Left ventricle myocardium inferior (tissue), 1 donor: ENCODE data around the gene RAB43. TPM values are rescaled to one million over a fixed set of nuclear protein-coding genes. Genes with fewer than 3 reads are reported as not detected.

Source experiments
- DNase-seq: peaks from one replicate; pipeline ENCODE4 v3.0.0-alpha.2; 2020
- H3K27ac ChIP-seq: fragments of 200-600 bp; replicated peaks from 2 replicates; pipeline ENCODE4 v1.8.0; 2021
- H3K27me3 ChIP-seq: fragments of 200-600 bp; 2 replicates; pipeline ENCODE4 v1.8.0; 2021; ENCODE audit warnings: low read depth
- H3K36me3 ChIP-seq: fragments of 200-600 bp; 2 replicates; pipeline ENCODE4 v1.8.0; 2021
- H3K4me1 ChIP-seq: fragments of 200-600 bp; 2 replicates; pipeline ENCODE4 v1.8.0; 2021
- H3K4me3 ChIP-seq: fragments of 200-600 bp; 2 replicates; pipeline ENCODE4 v1.8.0; 2021; ENCODE audit warnings: mild to moderate bottlenecking, moderate library complexity
- H3K9me3 ChIP-seq: fragments of 200-600 bp; replicated peaks from 2 replicates; pipeline ENCODE4 v1.8.0; 2021
- CTCF ChIP-seq: fragments of 200-600 bp; IDR thresholded peaks from 2 replicates; pipeline ENCODE4 v1.8.0; 2021; ENCODE audit warnings: antibody characterized with exemption, mild to moderate bottlenecking, borderline replicate concordance
- intact Hi-C: fragments of 100-400 bp; cut with micrococcal nuclease; formaldehyde crosslinking; loops from one replicate; pipeline ENCODE4 v1.11.0; 2022
- total RNA-seq: library from RNA; stranded (reverse); fragmentation: NEBNext Ultra II Directional; extraction: Animal tissue kit (Norgen Biotek cat#: 25700); gene quantifications from one replicate; pipeline ENCODE4 v1.2.1, GENCODE V29; 2021
- donor health status: DM: no; HTN: yes; CAD: no; lungs with severe emphysema.

RAB43 gene
- total RNA-seq, 1 donor from 2014 or later: 3.3 TPM

- intact Hi-C loops: no loop called here
- TF ChIP-seq CTCF: no peak
- no peak for DNase-seq
Observed at GRCh38 chr3:129039271-129040038, 82.1 kb downstream of the RAB43 start.

DNA sequence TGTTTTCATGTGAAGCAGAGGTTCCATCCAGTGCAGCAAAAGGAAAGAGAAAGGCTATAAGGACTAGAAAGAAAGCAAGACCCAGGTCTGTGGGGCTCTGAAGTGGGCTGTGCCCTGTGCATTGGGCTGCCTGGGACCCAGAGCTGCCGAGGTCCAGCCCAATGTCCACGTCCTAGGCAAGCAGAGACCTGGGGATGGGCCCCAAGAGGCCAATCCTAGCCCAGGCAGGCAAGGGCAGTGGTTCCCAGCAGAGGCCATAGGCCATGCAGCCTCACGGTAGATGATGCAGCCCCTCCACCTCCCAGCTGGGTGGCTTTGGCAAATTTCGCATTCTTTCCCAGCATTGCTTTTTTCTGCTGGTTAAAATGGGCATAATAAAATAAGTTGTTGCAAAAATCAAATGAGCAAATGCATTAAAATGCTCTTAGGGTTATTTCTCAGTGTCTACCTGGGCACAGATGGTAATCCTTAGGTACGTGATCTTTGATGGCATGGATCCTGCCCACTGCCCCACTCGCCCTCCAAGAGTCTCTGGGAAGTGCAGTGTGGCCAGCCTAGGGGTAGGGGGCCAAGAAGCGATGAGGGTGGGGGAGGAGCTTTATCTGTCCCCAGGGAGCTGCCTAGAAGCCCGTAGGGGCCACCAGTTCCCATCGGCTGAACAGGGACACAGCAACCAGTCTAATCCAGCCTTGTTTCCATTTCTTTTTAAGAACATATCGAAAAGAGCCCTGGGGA is 83.3 kb downstream of the RAB43 start:
- no peak for DNase-seq
- no peak for TF ChIP-seq CTCF
- Histone ChIP-seq H3K9me3 (peaks cover 3% of the 10 kb centered on the region), H3K27ac (no peak overlapping the region), H3K27me3 (no peaks in the 10 kb centered on the region), H3K4me3 (no peak overlapping the region), H3K4me1 (peaks cover 13% of the 10 kb centered on the region), H3K36me3 (no peaks in the 10 kb centered on the region)
- intact Hi-C loops: no loop called here

More at GRCh38 chr3:129039271-129040038, 82.1 kb downstream of the RAB43 start:
- Histone ChIP-seq H3K27ac (no peak overlapping the region), H3K4me1 (peaks cover 4% of the 10 kb centered on the region), H3K4me3 (no peak overlapping the region), H3K9me3 (peaks cover 8% of the 10 kb centered on the region), H3K27me3 (no peaks in the 10 kb centered on the region), H3K36me3 (no peaks in the 10 kb centered on the region)

Other genes with a start within 250 kb of the RAB43 start
- gene ACAD9, start 242.2 kb downstream of the RAB43 start, total RNA-seq: 35.9 TPM
- gene CFAP92, start 127.7 kb downstream of the RAB43 start, total RNA-seq: 0.25 TPM
- gene EFCC1, start 120.5 kb downstream of the RAB43 start, total RNA-seq: 1.5 TPM
- not detected for gene GP9, start 61.0 kb downstream of the RAB43 start, total RNA-seq
- gene ISY1, start 39.3 kb upstream of the RAB43 start, total RNA-seq: 21.3 TPM
- gene CNBP, start 62.1 kb upstream of the RAB43 start, total RNA-seq: 490 TPM
- gene COPG1, start 127.8 kb upstream of the RAB43 start, total RNA-seq: 86.1 TPM
- gene HMCES, start 157.1 kb upstream of the RAB43 start, total RNA-seq: 38.5 TPM